Measurements from ENCODE around the gene LRP5.

LRP5 gene

DNA sequence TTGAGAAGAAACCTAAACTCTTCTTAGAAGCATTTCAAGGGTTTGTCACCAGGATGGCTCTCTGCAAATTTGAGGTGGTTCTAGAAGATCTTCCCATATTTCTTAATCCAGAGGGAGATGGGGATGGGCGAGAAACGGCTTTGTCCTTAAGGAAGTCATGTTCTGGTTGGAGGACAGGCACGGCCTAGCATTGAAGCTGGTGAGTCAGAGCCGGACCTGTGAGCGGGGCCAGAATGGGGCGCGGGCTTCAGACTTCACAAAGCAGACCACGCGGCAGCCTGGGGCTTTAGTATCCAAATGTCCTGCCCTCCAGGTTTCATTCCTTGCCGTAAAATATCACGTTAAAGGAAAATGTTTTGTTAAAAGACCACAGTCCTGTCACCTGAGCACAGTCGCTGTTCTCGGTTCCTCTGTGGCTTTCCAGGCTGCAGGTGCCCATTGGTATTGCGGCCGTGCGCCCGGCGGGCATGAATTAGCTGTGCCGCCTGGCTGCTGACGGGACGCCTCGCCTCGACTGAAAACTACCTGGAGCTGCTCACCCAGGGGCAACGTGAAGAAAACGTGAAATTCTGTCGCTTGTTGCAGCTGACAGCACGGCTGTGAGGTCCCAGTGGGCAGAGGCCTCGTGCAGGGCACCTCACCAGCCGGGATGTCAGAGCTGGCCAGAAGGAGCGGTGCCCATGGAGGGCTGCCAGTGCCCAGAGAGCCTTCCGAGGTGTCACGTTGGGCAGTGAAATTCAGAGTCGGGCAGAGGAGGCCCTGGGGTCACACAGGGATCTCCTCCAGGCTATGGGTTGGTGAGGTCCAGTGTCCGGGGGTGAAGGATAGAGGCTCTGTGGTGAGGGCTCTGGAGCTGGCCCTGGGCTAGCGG lies 59.0 kb downstream of the LRP5 start:
- DNase-seq (ENCODE audit: low read depth), result no peak

- no peak for DNase-seq (ENCODE audit: low read depth)
Measured at GRCh38 chr11:68372114-68372513, 59.7 kb downstream of the LRP5 start.

DNA sequence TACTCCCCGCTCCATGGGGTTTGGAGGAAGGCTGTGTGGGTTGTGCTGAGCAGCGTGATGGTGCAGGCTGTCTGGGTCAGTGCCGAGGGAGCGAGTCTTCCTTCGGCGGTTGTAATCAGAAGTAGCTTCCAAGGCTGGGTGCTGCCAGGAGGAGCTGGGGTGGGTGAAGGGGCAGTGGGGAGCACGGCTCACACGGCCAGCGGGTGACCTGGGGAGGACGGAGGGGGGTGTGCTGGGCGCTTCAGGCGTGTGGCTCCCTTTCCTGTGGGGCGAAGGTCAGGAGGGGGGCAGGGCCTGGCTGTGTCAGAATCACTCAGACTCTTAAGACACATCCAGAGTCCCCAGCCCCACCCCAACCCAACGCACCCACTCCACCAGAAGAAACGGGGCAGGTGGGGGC lies 60.2 kb downstream of the LRP5 start:
- no peak for DNase-seq (ENCODE audit: low read depth)

DNA sequence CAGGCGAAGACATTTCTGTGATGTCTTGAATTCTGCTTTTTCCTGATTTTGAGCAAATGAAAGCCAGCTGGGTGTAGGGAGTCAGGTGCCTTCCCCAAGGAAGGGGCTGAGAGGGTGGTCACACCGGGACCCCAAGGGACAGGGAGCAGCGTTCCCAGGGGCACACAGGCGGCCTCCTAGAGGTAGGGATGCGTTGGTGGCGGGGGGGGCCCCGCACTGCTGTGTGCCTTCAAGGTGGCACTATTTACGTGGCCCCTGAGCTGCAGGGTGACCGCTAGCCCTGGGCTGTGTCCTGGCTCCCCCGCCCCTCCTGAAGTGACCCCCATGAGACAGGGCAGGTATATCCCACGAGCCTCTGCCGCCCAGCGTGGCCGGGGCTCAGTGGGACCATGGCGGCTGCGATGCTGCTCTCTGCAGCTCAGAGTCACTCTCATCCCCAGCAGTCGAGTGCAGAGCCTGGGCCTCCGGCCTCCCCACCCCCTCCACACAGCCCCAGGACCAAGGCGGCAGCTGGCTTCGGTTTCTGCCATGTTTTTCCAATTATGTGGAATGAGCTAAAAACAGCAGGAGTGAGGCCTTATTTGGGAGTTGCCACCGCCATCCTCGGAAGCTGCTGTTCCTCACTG lies 60.9 kb downstream of the LRP5 start:
- peak; percentile 80 for DNase-seq (ENCODE audit: low read depth)

GRCh38 chr11:68373815-68374501 lies 61.6 kb downstream of the LRP5 start:
- no peak for DNase-seq (ENCODE audit: low read depth)

- no peak for DNase-seq (ENCODE audit: low read depth)
Measured at GRCh38 chr11:68374531-68374930, 62.1 kb downstream of the LRP5 start.

GRCh38 chr11:68375337-68375736 lies 62.9 kb downstream of the LRP5 start:
- no peak for DNase-seq (ENCODE audit: low read depth)

GRCh38 chr11:68375766-68376165 lies 63.4 kb downstream of the LRP5 start:
- DNase-seq (ENCODE audit: low read depth), result no peak

- DNase-seq (ENCODE audit: low read depth), result no peak
Measured at GRCh38 chr11:68377389-68377795, 65.0 kb downstream of the LRP5 start.

DNA sequence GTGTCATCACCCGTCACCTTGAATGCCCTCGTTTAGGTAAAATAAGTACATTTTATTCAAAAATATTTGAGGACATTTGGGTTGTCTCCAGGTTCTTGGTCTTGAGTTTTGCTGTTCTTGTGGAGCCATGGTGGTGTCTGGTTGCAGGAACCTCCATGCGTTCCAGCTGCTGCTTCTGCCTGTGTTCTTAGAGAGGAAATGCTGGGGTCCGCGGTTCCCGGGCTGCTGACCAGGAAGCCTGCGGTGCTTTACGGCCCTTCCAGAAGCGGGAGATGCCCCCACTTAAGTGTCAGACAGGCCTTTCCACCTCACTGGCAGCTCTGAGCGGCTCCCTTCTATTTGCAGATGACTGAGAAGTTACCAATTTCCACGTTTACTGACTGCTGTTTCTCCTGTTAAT lies 66.8 kb downstream of the LRP5 start:
- no peak for DNase-seq (ENCODE audit: low read depth)

GRCh38 chr11:68380786-68381622 lies 68.6 kb downstream of the LRP5 start:
- peak; percentile 38 for DNase-seq (ENCODE audit: low read depth)

- DNase-seq (ENCODE audit: low read depth), result no peak
Measured at GRCh38 chr11:68381716-68382115, 69.3 kb downstream of the LRP5 start.

DNA sequence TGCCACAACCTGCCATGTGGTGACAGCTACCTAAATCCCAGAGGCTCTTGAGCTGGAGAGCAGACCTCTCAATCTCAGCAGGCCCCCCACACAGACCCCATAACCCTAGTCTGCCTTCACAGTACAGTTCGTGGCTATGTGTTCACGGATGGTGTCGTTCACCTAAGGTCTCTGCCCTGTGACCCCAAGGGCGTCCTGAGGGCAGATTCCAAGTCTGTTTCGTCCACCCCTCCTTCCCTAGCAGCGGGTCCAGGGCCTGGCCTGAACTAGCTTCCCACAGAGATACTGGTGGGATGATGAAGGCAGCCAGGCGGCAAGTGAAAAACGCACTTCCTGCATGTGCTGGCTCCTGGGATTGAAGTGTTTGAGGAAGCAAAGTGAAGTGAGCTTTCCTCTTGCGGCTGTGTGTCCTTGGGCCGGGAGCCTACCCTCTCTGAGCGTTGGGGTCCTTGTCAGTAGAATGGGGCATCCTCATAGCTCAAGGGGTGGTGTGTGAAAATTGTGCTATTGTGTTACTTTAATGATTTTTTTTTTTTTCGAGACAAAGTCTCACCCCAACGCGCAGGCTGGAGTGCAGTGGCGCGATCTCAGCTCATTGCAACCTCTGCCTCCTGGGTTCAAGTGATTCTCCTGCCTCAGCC lies 70.1 kb downstream of the LRP5 start:
- DNase-seq (ENCODE audit: low read depth), result no peak

- peak; percentile 14 for DNase-seq (ENCODE audit: low read depth)
Measured at GRCh38 chr11:68383976-68384501, 71.6 kb downstream of the LRP5 start.

GRCh38 chr11:68384530-68385081 lies 72.2 kb downstream of the LRP5 start:
- no peak for DNase-seq (ENCODE audit: low read depth)

GRCh38 chr11:68385128-68385527 lies 72.7 kb downstream of the LRP5 start:
- DNase-seq (ENCODE audit: low read depth), result no peak

DNA sequence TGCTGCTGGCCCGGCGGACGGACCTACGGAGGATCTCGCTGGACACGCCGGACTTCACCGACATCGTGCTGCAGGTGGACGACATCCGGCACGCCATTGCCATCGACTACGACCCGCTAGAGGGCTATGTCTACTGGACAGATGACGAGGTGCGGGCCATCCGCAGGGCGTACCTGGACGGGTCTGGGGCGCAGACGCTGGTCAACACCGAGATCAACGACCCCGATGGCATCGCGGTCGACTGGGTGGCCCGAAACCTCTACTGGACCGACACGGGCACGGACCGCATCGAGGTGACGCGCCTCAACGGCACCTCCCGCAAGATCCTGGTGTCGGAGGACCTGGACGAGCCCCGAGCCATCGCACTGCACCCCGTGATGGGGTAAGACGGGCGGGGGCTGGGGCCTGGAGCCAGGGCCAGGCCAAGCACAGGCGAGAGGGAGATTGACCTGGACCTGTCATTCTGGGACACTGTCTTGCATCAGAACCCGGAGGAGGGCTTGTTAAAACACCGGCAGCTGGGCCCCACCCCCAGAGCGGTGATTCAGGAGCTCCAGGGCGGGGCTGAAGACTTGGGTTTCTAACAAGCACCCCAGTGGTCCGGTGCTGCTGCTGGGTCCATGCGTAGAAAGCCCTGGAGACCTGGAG lies 74.1 kb downstream of the LRP5 start:
- DNase-seq (ENCODE audit: low read depth), result no peak

GRCh38 chr11:68387840-68388239 lies 75.4 kb downstream of the LRP5 start:
- no peak for DNase-seq (ENCODE audit: low read depth)

DNA sequence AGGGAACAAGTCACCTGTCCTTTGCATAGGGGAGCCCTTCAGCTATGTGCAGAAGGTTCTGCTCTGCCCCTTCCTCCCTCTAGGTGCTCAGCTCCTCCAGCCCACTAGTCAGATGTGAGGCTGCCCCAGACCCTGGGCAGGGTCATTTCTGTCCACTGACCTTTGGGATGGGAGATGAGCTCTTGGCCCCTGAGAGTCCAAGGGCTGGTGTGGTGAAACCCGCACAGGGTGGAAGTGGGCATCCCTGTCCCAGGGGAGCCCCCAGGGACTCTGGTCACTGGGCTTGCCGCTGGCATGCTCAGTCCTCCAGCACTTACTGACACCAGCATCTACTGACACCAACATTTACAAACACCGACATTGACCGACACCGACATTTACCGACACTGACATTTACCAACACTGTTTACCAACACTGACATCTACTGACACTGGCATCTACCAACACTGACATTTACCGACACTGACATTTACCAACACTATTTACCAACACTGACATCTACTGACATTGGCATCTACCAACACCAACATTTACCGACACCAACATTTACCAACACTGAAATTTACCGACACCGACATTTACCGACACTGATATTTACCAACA lies 76.3 kb downstream of the LRP5 start:
- no peak for DNase-seq (ENCODE audit: low read depth)

GRCh38 chr11:68390315-68390714 lies 77.9 kb downstream of the LRP5 start:
- DNase-seq (ENCODE audit: low read depth), result no peak

Data from GM04504 (cell line).